Hepatocyte (in vitro differentiated cells): ENCODE measurements around the gene DIP2C. TPM values are rescaled to one million over a fixed set of nuclear protein-coding genes. Genes with fewer than 3 reads are reported as not detected.

Source experiments
- DNase-seq: peaks from one replicate; pipeline ENCODE4 v3.0.0-alpha.2; 2016; ENCODE audit warnings: low spot score
- H2AFZ ChIP-seq: fragments of 200-600 bp; sonication (generic); 2 replicates; pipeline ENCODE4 v1.6.0; 2016; ENCODE audit warnings: antibody characterized with exemption, mild to moderate bottlenecking
- H3K27ac ChIP-seq: fragments of 200-600 bp; sonication (generic); 2 replicates; pipeline ENCODE4 v1.5.1; 2016; ENCODE audit warnings: mild to moderate bottlenecking
- H3K27me3 ChIP-seq: fragments of 200-600 bp; sonication (generic); 2 replicates; pipeline ENCODE4 v1.6.1; 2016
- H3K36me3 ChIP-seq: fragments of 200-600 bp; sonication (generic); replicated peaks from 2 replicates; pipeline ENCODE4 v1.5.1; 2016; ENCODE audit warnings: low read depth; ENCODE audit not compliant: insufficient read depth
- H3K4me1 ChIP-seq: fragments of 200-600 bp; sonication (generic); 2 replicates; pipeline ENCODE4 v1.5.1; 2016; ENCODE audit warnings: mild to moderate bottlenecking, moderate library complexity; ENCODE audit not compliant: insufficient read depth
- H3K4me2 ChIP-seq: fragments of 200-600 bp; sonication (generic); 2 replicates; pipeline ENCODE4 v1.6.0; 2016
- H3K4me3 ChIP-seq: fragments of 200-600 bp; sonication (generic); 2 replicates; pipeline ENCODE4 v1.5.1; 2016; ENCODE audit warnings: mild to moderate bottlenecking
- H3K79me2 ChIP-seq: fragments of 200-600 bp; sonication (generic); 2 replicates; pipeline ENCODE4 v1.6.0; 2017; ENCODE audit warnings: mild to moderate bottlenecking
- H3K9me2 ChIP-seq: fragments of 200-600 bp; sonication (generic); replicated peaks from 2 replicates; pipeline ENCODE4 v1.6.0; 2017; ENCODE audit warnings: mild to moderate bottlenecking; ENCODE audit not compliant: insufficient read depth
- H3K9me3 ChIP-seq: fragments of 200-600 bp; sonication (generic); 2 replicates; pipeline ENCODE4 v1.5.1; 2016; ENCODE audit warnings: low read depth, mild to moderate bottlenecking
- H4K20me1 ChIP-seq: fragments of 200-600 bp; sonication (generic); 2 replicates; pipeline ENCODE4 v1.6.0; 2016; ENCODE audit warnings: mild to moderate bottlenecking; ENCODE audit not compliant: insufficient read depth, poor library complexity, severe bottlenecking
- EZH2 ChIP-seq: fragments of 200-600 bp; sonication (generic); IDR thresholded peaks from 2 replicates; pipeline ENCODE4 v1.6.1; 2016; ENCODE audit warnings: antibody characterized with exemption, mild to moderate bottlenecking, borderline replicate concordance
- EZH2phosphoT487 ChIP-seq: fragments of 200-600 bp; sonication (generic); IDR thresholded peaks from one replicate; pipeline ENCODE4 v1.6.1; 2018; ENCODE audit warnings: antibody characterized with exemption, mild to moderate bottlenecking, low read depth, moderate library complexity; ENCODE audit not compliant: unreplicated experiment, severe bottlenecking
- WGBS: methylation state at CpG from one replicate; pipeline ENCODE4 v1.1.6; 2016; ENCODE audit warnings: low lambda C conversion rate; ENCODE audit errors: missing lambda C conversion rate; 5-methylcytosine and 5-hydroxymethylcytosine counted together
- polyA plus RNA-seq: library from polyadenylated mRNA; unstranded; fragments of >200 nt; fragmentation: Nextera tagmentation; extraction: Ambion mirVana; gene quantifications from 2 replicates; pipeline ENCODE4 v1.2.1, GENCODE V29; 2016
- total RNA-seq: library from RNA; depleted of rRNA; stranded (reverse); fragments of >200 nt; gene quantifications from 2 replicates; pipeline ENCODE4 v1.2.3, GENCODE V29; 2014
- TF ChIP-seq, protein P1 (sequence below): fragments of 200-600 bp; sonication (generic); IDR thresholded peaks from 2 replicates; pipeline ENCODE4 v1.5.1; 2016; ENCODE audit warnings: antibody characterized with exemption, mild to moderate bottlenecking; ENCODE audit not compliant: poor library complexity

Gene DIP2C
- total and polyA plus RNA-seq, 2 experiments from 2014 or later: 11.1 to 12.8 TPM

DNA sequence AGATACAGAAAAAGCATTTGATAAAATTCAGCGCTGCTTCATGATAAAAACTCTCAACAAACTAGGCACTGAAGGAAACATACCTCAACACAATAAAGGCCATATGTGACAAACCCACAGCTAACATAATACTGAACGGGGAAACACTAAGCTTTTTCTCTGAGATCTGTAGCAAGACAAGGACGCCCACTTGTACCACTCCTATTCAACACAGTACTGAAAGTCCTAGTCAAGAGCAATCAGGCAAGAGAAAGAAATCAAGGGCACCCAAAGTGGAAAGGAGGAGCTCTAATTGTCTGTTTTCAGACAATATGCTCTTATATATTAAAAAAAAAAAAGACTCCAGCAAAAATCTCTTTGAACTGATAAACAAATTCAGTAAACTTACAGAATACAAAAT is 13.3 kb downstream of the DIP2C start:
- Histone ChIP-seq H3K9me2 (no peaks in the 10 kb centered on the region), H3K9me3 (no peaks in the 10 kb centered on the region), H3K4me3 (no peak overlapping the region), H3K36me3 (no peaks in the 10 kb centered on the region), H3K27ac (no peak overlapping the region), H3K27me3 (no peaks in the 10 kb centered on the region), H2AFZ (no peak overlapping the region), H3K4me1 (no peaks in the 10 kb centered on the region), H4K20me1 (peaks cover 37% of the 10 kb centered on the region), H3K4me2 (no peak overlapping the region), H3K79me2 (peaks cover 83% of the 10 kb centered on the region)
- TF ChIP-seq EZH2 (no peak), EZH2phosphoT487 (no peak)
- TF ChIP-seq, protein P1, sequence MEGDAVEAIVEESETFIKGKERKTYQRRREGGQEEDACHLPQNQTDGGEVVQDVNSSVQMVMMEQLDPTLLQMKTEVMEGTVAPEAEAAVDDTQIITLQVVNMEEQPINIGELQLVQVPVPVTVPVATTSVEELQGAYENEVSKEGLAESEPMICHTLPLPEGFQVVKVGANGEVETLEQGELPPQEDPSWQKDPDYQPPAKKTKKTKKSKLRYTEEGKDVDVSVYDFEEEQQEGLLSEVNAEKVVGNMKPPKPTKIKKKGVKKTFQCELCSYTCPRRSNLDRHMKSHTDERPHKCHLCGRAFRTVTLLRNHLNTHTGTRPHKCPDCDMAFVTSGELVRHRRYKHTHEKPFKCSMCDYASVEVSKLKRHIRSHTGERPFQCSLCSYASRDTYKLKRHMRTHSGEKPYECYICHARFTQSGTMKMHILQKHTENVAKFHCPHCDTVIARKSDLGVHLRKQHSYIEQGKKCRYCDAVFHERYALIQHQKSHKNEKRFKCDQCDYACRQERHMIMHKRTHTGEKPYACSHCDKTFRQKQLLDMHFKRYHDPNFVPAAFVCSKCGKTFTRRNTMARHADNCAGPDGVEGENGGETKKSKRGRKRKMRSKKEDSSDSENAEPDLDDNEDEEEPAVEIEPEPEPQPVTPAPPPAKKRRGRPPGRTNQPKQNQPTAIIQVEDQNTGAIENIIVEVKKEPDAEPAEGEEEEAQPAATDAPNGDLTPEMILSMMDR: no peak
- DNase-seq: no peak
- 84% methylated on average over 3 of the region's 3 CpGs for WGBS

DNA sequence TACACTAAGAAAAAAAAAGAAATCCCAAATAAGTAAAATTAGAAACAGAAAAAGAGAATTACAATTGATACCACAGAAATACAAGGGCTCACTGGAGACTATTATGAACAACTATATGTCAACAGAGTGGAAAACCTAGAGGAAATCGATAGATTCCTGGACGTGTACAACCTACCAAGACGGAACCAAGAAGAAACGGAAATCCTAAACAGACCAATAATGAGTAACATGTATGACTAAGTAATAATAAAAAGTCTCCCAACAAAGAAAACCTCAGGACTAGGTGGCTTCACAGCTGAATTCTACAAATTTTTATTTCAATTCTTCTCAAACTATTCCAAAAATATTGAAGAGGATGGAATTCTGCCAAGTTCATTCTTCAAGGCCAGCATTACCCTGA is 13.9 kb downstream of the DIP2C start:
- TF ChIP-seq EZH2phosphoT487 (no peak), EZH2 (no peak)
- TF ChIP-seq, protein P1: no peak
- Histone ChIP-seq H3K4me1 (no peaks in the 10 kb centered on the region), H3K27ac (no peak overlapping the region), H3K9me2 (no peaks in the 10 kb centered on the region), H3K4me3 (no peak overlapping the region), H4K20me1 (peaks cover 36% of the 10 kb centered on the region), H2AFZ (no peak overlapping the region), H3K9me3 (no peaks in the 10 kb centered on the region), H3K79me2 (peaks cover 82% of the 10 kb centered on the region), H3K36me3 (no peaks in the 10 kb centered on the region), H3K27me3 (no peaks in the 10 kb centered on the region), H3K4me2 (no peak overlapping the region)
- 97% methylated on average over 4 of the region's 4 CpGs for WGBS
- no peak for DNase-seq

DNA sequence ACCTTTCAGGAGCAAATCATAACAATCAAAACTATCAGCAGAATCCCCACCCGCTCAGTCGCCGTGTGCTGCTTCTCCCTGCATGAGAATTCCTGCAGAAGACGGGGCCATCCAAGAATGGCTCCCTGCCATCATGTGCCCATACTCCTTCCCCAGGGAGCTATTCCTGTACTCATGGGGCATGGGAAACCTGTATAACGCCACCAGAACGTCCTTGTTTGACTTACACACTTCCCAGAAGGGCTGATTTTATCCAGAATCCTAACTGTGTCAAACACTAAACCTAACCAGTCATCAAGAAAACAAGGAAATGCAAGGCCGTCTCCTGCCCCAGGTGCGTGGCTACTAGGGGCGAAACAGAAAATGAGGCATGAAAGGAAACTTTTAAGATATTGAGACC is 16.0 kb downstream of the DIP2C start:
- H3K4me1 ChIP-seq: no peaks in the 10 kb centered on the region

More for the DNA sequence above, 16.0 kb downstream of the DIP2C start:
- Histone ChIP-seq H3K9me2 (no peaks in the 10 kb centered on the region), H4K20me1 (peaks cover 45% of the 10 kb centered on the region), H3K27ac (no peak overlapping the region), H3K79me2 (peaks cover 91% of the 10 kb centered on the region), H3K36me3 (no peaks in the 10 kb centered on the region), H2AFZ (no peak overlapping the region), H3K9me3 (no peaks in the 10 kb centered on the region), H3K4me3 (no peak overlapping the region), H3K27me3 (no peaks in the 10 kb centered on the region), H3K4me2 (no peak overlapping the region)
- TF ChIP-seq, protein P1: no peak
- no peak for TF ChIP-seq EZH2phosphoT487
- TF ChIP-seq EZH2: no peak
- DNase-seq: no peak
- WGBS: 73% methylated on average over 9 of the region's 9 CpGs
